K562 (cell line): Measurements from ENCODE around the gene RNGTT.

ENCODE experiments used
- CBX5 ChIP-seq: IDR thresholded peaks from 2 replicates; pipeline ENCODE4 v1.6.1; 2014; ENCODE audit warnings: low read depth, borderline replicate concordance
- CTCF ChIP-seq, 3 experiments: IDR thresholded peaks in 2 of 3; conservative IDR thresholded peaks in 1 of 3; 2 replicates each; pipeline ENCODE4 v1.5.1; 2011 to 2012; ENCODE audit warnings: low read length in 3 of 3, mild to moderate bottlenecking in 3 of 3, control low read depth in 2 of 3, improper control_type of control experiment in 1 of 3, inconsistent platforms in 1 of 3, low read depth in 1 of 3, mixed read lengths in 1 of 3, moderate library complexity in 1 of 3; ENCODE audit not compliant: insufficient read depth in 2 of 3
- GATAD2A ChIP-seq: fragments of 450-650 bp; IDR thresholded peaks from 2 replicates; pipeline ENCODE4 v1.6.1; 2017
- REST ChIP-seq, 2 experiments: fragments of 450-650 bp; formaldehyde crosslinking in 1 of 2; IDR thresholded peaks; 2 replicates each; pipeline versions ENCODE4 v1.4.0 to v1.6.1; 2014 to 2020; ENCODE audit warnings: mild to moderate bottlenecking in 2 of 2, borderline replicate concordance in 1 of 2, low read depth in 1 of 2
- SAFB2 ChIP-seq: fragments of 200-400 bp; formaldehyde crosslinking; IDR thresholded peaks from 2 replicates; pipeline ENCODE4 v1.6.1; 2018; ENCODE audit warnings: borderline replicate concordance, low read length, low read depth, moderate library complexity; ENCODE audit not compliant: severe bottlenecking
- TFAM ChIP-seq: fragments of 250-450 bp; sonication (Bioruptor Pico); conservative IDR thresholded peaks from 2 replicates; pipeline ENCODE4 v1.5.0; 2021; ENCODE audit warnings: mild to moderate bottlenecking, moderate library complexity
- ZBTB8A ChIP-seq: fragments of 450-650 bp; IDR thresholded peaks from 2 replicates; pipeline ENCODE4 v1.6.1; 2018; ENCODE audit warnings: mild to moderate bottlenecking, moderate library complexity; ENCODE audit not compliant: partially characterized antibody
- ZNF785 ChIP-seq: fragments of 250-450 bp; sonication (Bioruptor Pico); IDR thresholded peaks from 2 replicates; pipeline ENCODE4 v1.4.0; 2020; ENCODE audit warnings: mild to moderate bottlenecking
- TF ChIP-seq, protein P1 (sequence below): fragments of 450-650 bp; IDR thresholded peaks from 2 replicates; pipeline ENCODE4 v1.6.1; 2018; ENCODE audit warnings: mild to moderate bottlenecking, low read depth; ENCODE audit not compliant: partially characterized antibody
- TF ChIP-seq, protein P2 (sequence below): fragments of 450-650 bp; IDR thresholded peaks from 2 replicates; pipeline ENCODE4 v1.6.1; 2017; ENCODE audit warnings: antibody characterized with exemption

DNA sequence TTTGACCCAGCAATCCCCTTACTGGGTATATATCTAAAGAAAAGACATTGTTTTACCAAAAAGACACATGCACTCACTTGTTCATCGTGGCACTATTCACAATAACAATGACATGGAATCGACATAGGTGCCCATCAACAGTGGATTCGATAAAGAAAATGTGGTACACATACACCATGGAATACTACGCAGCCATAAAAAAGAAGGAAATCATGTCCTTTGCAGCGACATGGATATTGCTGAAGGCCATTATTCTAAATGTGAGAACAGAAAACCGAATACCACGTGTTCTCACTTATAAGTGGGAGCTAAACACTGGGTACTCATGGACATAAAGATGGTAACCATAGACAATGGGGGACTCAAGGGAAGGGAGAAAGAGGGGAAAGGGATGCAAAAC, 222.3 kb downstream of the RNGTT start:
- TF ChIP-seq CBX5 (no peak), REST (IDR thresholded peaks at IDR 0.05; ENCODE audit: borderline replicate concordance) (no peak), REST (CRISPR knock-in tag; IDR thresholded peaks at IDR 0.05; ENCODE audit: low read depth) (no peak), GATAD2A (no peak), SAFB2 (no peak), TFAM (no peak), CTCF (IDR thresholded peaks at IDR 0.05 in 2 of 3, conservative IDR thresholded peaks at IDR 0.05 in 1 of 3; ENCODE audit: insufficient read depth in 2 of 3, low read depth in 1 of 3, low read length in 3 of 3) (no peak), ZNF785 (CRISPR knock-in tag) (no peak), ZBTB8A (no peak)
- TF ChIP-seq, protein P1, sequence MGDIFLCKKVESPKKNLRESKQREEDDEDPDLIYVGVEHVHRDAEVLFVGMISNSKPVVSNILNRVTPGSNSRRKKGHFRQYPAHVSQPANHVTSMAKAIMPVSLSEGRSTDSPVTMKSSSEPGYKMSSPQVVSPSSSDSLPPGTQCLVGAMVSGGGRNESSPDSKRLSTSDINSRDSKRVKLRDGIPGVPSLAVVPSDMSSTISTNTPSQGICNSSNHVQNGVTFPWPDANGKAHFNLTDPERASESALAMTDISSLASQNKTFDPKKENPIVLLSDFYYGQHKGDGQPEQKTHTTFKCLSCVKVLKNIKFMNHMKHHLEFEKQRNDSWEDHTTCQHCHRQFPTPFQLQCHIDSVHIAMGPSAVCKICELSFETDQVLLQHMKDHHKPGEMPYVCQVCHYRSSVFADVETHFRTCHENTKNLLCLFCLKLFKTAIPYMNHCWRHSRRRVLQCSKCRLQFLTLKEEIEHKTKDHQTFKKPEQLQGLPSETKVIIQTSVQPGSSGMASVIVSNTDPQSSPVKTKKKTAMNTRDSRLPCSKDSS: no peak
- TF ChIP-seq, protein P2, sequence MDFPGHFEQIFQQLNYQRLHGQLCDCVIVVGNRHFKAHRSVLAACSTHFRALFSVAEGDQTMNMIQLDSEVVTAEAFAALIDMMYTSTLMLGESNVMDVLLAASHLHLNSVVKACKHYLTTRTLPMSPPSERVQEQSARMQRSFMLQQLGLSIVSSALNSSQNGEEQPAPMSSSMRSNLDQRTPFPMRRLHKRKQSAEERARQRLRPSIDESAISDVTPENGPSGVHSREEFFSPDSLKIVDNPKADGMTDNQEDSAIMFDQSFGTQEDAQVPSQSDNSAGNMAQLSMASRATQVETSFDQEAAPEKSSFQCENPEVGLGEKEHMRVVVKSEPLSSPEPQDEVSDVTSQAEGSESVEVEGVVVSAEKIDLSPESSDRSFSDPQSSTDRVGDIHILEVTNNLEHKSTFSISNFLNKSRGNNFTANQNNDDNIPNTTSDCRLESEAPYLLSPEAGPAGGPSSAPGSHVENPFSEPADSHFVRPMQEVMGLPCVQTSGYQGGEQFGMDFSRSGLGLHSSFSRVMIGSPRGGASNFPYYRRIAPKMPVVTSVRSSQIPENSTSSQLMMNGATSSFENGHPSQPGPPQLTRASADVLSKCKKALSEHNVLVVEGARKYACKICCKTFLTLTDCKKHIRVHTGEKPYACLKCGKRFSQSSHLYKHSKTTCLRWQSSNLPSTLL: no peak
